AG04449 (cell line): Measurements from ENCODE around the gene TMEM62.

Experiments
- CTCF ChIA-PET: fragments of 350-600 bp; formaldehyde crosslinking; extraction: SDS; loops from one replicate; lab custom pipeline; 2021; ENCODE audit warnings: antibody characterized with exemption; lab: Yijun Ruan, JAX
- POLR2A ChIA-PET: fragments of 400-600, 350-600 bp; formaldehyde crosslinking; extraction: SDS; loops from one replicate; lab custom pipeline; 2020; ENCODE audit warnings: antibody characterized with exemption, inconsistent platforms; lab: Yijun Ruan, JAX
- DNase-seq: peaks from one replicate; pipeline ENCODE4 v3.0.0-alpha.2; 2010; ENCODE audit warnings: low read depth, low spot score
- H3K4me3 ChIP-seq: 2 replicates; pipeline ENCODE4 v1.5.1; 2011; ENCODE audit warnings: low read depth, mild to moderate bottlenecking, control low read depth, low read length
- TF ChIP-seq, protein P1 (sequence below): IDR thresholded peaks from one replicate; pipeline ENCODE4 v1.5.1; 2011; ENCODE audit warnings: mild to moderate bottlenecking, moderate library complexity, low read length, control low read depth, inconsistent platforms; ENCODE audit not compliant: insufficient read depth; ENCODE audit errors: missing control alignments

The TMEM62 gene

DNA sequence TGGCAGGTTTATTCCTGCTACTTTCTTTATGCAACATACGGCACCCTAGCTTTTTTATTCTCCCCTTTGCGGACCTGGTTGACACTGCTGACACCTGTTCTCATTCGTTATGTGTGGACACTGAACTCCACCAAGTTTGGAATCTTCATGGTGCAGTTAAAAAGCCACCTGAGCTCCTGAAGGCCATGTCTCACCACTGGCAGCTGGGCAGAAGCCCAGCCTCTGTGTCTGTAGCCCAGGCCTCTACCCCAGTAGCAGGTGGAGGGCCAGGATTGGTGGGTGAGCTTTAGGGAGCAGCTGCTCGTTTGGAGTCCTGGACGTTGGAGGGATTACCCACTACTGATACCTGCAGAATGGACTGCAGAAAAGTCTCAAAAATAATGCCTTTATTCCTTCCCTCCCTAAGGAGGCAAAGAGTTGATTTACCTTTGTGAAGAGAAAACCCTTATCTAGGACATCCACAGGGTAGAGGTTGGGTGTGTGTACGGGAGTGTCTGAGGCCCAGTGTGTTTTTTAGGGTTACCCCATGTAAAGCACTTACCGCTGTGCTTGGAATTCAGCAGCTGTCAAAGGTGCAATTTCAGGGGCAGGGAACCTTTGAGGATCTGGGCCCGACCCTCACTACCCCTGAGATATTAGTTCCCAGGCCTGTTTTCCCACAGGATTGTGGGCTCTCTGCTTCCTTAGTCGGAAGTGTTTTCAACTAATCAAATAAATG, 51.2 kb downstream of the TMEM62 start:
- ChIA-PET POLR2A (no interaction called here), CTCF (interaction anchor here (0.8 to 5.8 kb wide), 9 partner anchors 10 to 101 kb away, joined by 3 to 63 read pairs (median 4); no protein-coding TSS in a partner anchor)
- H3K4me3 ChIP-seq = peak overlapping the region; percentile 73

DNA sequence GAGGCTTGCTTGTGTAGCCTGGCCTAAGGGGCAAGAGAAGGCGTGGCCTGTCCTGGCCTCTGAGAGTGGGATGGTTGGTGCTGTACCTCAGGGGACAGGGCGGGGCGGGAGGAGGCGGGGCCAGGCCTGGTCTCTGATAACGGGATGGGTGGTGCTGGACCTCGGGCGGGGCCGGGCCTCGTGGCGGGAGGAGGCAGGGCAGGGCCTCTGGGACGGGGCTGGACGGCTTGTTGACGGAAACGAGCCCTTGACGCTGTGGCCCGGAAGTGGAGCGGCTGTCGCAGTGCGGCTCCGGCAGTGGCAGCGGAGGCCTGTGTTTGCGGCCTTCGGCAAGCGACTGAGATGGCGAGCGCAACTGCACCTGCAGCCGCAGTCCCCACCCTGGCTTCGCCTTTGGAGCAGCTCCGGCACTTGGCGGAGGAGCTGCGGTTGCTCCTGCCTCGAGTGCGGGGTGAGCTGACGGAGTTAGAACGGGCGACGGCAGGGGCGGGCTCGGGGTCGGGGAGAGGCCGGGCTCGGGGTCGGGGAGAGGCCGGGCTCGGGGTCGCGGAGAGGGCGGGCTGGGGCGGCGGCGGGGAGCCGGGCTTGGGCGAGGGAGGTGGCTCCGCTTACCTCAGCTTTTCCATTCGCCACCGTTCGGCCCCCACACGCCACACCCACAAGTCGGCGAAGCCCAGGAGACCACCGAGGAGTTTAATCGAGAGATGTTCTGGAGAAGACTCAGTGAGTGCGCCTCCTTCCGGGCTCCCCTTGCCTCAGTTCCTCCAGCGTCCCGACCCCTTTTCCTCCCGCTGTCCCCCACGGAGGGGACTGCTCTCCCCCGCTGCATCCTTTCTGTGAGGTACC, 52.0 kb downstream of the TMEM62 start, which contains the start of gene CCNDBP1:
CCNDBP1 (plus strand) TSS at position 247 of the 846 bp plus-strand sequence; CDS start at position 343, 96 bp downstream.
- POLR2A ChIA-PET = no interaction called here
- no peak for DNase-seq
- peak within 1 kb of the TSS; percentile 73 for H3K4me3 ChIP-seq
- CTCF ChIA-PET = interaction anchor here (0.9 to 5.8 kb wide), 8 partner anchors 9 to 101 kb away, joined by 3 to 63 read pairs (median 10); no protein-coding TSS in a partner anchor
- TF ChIP-seq, protein P1, sequence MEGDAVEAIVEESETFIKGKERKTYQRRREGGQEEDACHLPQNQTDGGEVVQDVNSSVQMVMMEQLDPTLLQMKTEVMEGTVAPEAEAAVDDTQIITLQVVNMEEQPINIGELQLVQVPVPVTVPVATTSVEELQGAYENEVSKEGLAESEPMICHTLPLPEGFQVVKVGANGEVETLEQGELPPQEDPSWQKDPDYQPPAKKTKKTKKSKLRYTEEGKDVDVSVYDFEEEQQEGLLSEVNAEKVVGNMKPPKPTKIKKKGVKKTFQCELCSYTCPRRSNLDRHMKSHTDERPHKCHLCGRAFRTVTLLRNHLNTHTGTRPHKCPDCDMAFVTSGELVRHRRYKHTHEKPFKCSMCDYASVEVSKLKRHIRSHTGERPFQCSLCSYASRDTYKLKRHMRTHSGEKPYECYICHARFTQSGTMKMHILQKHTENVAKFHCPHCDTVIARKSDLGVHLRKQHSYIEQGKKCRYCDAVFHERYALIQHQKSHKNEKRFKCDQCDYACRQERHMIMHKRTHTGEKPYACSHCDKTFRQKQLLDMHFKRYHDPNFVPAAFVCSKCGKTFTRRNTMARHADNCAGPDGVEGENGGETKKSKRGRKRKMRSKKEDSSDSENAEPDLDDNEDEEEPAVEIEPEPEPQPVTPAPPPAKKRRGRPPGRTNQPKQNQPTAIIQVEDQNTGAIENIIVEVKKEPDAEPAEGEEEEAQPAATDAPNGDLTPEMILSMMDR = peak; percentile 47

More for the DNA sequence above, 51.2 kb downstream of the TMEM62 start:
- DNase-seq = no peak
- TF ChIP-seq, protein P1 = no peak

DNA sequence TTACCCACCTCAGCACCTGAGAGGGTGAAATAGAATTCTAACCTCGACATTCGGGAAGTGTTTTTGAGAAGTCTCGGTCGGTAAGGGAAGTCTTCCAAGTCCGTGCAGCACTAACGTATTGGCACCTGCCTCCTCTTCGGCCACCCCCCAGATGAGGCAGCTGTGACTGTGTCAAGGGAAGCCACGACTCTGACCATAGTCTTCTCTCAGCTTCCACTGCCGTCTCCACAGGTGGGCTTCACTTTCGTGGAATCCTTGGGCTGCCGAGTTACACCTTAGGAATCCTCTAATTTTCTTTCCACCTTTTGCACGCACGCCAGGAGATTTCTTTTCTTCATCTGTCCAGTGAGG, 52.6 kb downstream of the TMEM62 start:
- H3K4me3 ChIP-seq = peak overlapping the region; percentile 73
- no peak for DNase-seq
- TF ChIP-seq, protein P1 = no peak
- CTCF ChIA-PET = interaction anchor here (0.8 to 5.8 kb wide), 13 partner anchors 9 to 100 kb away, joined by 3 to 63 read pairs (median 7); partner anchors contain the start of gene UBR1
- POLR2A ChIA-PET = no interaction called here

DNA sequence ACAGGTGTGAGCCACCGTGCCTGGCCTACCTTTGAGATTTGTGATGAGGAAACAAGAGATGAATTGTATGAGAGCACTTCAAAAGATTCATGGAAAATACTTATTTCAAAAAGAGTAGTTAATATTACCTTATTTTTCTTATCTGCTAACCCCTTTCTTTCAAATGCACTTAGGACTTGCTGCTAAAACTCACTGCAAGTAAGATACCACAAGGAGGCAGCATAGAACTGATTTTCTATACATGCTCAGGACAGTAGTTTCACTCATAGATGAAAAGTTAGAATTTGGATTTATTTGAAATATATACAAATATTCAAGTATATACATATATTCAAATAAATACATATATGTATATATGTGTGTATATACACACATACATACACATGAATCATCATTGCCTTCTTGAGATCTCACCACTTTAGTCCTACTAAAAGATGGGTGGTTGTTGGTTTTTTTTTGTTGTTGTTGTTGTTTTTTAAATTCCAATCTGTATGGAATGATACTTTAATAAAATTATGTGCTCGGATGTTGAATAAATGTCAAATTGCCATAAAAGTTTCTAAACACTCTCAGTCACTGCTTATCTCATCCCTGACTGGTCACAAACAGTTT, 54.3 kb downstream of the TMEM62 start:
- no peak overlapping the region for H3K4me3 ChIP-seq
- DNase-seq = no peak
- ChIA-PET POLR2A (no interaction called here), CTCF (interaction anchor here (0.6 to 5.8 kb wide), 6 partner anchors 8 to 98 kb away, joined by 3 to 63 read pairs (median 15); no protein-coding TSS in a partner anchor)
- TF ChIP-seq, protein P1 = peak; percentile 61

DNA sequence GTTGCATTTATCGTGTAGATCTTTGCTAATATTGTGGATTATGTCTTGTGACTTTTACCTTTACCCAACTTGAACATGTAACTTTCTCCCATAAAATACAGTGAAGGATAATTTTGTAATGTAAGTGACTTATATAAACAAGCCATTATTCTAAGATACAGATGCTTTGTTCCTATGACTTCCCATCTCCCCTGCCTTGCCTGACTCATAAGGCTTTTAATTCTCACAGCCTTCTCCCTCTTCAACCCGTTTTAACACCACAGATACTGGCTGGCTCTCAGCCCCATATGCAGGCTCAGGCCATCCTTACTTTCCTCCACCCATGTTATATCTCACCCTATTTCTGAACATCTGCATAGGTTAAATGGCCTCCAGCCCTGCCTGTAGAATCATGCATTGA, 55.9 kb downstream of the TMEM62 start:
- no peak overlapping the region for H3K4me3 ChIP-seq
- DNase-seq = no peak
- ChIA-PET CTCF (interaction anchor here (1.2 to 7.8 kb wide), 4 partner anchors 11 to 96 kb away, joined by 5 to 114 read pairs (median 24); no protein-coding TSS in a partner anchor), POLR2A (no interaction called here)
- TF ChIP-seq, protein P1 = no peak
